Parathyroid adenoma (tissue), 2 donors: Measurements from ENCODE around the gene GSE1.

Source experiments
- H2AFZ ChIP-seq: fragments of 300-600 bp; sonication (generic); one replicate; pipeline ENCODE4 v1.7.0; 2017; ENCODE audit warnings: antibody characterized with exemption, mild to moderate bottlenecking
- H3K27ac ChIP-seq: fragments of 300-600 bp; sonication (generic); one replicate; pipeline ENCODE4 v1.7.0; 2017
- H3K27me3 ChIP-seq: fragments of 300-600 bp; sonication (generic); one replicate; pipeline ENCODE4 v1.7.0; 2017; ENCODE audit warnings: low read length; ENCODE audit not compliant: control insufficient read depth, insufficient read depth
- H3K36me3 ChIP-seq: fragments of 300-600 bp; sonication (generic); one replicate; pipeline ENCODE4 v1.7.0; 2017; ENCODE audit warnings: low read length; ENCODE audit not compliant: control insufficient read depth, insufficient read depth
- H3K4me1 ChIP-seq: fragments of 300-600 bp; sonication (generic); one replicate; pipeline ENCODE4 v1.7.0; 2017; ENCODE audit warnings: control low read depth
- H3K4me2 ChIP-seq: fragments of 300-600 bp; sonication (generic); one replicate; pipeline ENCODE4 v1.7.0; 2017; ENCODE audit warnings: low read length
- H3K4me3 ChIP-seq: fragments of 300-600 bp; sonication (generic); one replicate; pipeline ENCODE4 v1.7.0; 2017; ENCODE audit warnings: low read depth, low read length
- H3K79me2 ChIP-seq: fragments of 300-600 bp; sonication (generic); one replicate; pipeline ENCODE4 v1.7.0; 2017; ENCODE audit warnings: control low read depth
- H3K9ac ChIP-seq: fragments of 300-600 bp; sonication (generic); one replicate; pipeline ENCODE4 v1.7.0; 2017; ENCODE audit warnings: mild to moderate bottlenecking
- H3K9me3 ChIP-seq: fragments of 300-600 bp; sonication (generic); one replicate; pipeline ENCODE4 v1.7.0; 2017; ENCODE audit warnings: low read length; ENCODE audit not compliant: control insufficient read depth
- TF ChIP-seq, protein P1 (sequence below): fragments of 300-600 bp; sonication (generic); IDR thresholded peaks from one replicate; pipeline ENCODE4 v1.7.0; 2017; ENCODE audit warnings: antibody characterized with exemption, mild to moderate bottlenecking
- donor health status: primary hyperparathyroidism.

Gene GSE1

DNA sequence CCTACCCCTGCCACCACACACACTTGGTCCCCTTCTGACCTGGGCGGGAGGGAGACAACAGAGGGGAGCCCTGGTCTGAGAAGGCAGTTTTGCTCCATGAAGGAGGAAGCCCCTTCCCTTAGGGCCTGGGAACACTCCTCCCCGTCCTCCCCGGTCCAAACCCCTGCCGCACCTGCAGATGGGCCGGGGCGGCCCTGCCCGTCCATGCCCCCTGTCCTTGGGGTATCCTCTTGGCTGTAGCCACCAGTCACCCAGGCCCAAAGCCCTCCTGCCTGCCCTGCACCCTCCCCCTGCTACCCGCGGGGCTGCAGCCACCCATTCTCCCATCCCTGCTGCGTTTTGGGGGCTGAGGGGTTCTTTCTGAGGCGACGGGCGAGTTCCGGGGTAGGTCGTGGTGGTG lies 33.9 kb downstream of the GSE1 start:
- TF ChIP-seq, protein P1, sequence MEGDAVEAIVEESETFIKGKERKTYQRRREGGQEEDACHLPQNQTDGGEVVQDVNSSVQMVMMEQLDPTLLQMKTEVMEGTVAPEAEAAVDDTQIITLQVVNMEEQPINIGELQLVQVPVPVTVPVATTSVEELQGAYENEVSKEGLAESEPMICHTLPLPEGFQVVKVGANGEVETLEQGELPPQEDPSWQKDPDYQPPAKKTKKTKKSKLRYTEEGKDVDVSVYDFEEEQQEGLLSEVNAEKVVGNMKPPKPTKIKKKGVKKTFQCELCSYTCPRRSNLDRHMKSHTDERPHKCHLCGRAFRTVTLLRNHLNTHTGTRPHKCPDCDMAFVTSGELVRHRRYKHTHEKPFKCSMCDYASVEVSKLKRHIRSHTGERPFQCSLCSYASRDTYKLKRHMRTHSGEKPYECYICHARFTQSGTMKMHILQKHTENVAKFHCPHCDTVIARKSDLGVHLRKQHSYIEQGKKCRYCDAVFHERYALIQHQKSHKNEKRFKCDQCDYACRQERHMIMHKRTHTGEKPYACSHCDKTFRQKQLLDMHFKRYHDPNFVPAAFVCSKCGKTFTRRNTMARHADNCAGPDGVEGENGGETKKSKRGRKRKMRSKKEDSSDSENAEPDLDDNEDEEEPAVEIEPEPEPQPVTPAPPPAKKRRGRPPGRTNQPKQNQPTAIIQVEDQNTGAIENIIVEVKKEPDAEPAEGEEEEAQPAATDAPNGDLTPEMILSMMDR, result no peak
- H3K4me1 ChIP-seq, result peaks cover 3% of the 10 kb centered on the region
- peaks cover 30% of the 10 kb centered on the region for H3K79me2 ChIP-seq
- no peak overlapping the region for H3K4me3 ChIP-seq
- no peaks in the 10 kb centered on the region for H3K9me3 ChIP-seq
- no peaks in the 10 kb centered on the region for H3K27me3 ChIP-seq
- H2AFZ ChIP-seq, result no peak overlapping the region
- no peak overlapping the region for H3K4me2 ChIP-seq
- H3K27ac ChIP-seq, result no peak overlapping the region
- H3K36me3 ChIP-seq, result no peaks in the 10 kb centered on the region
- no peak overlapping the region for H3K9ac ChIP-seq

DNA sequence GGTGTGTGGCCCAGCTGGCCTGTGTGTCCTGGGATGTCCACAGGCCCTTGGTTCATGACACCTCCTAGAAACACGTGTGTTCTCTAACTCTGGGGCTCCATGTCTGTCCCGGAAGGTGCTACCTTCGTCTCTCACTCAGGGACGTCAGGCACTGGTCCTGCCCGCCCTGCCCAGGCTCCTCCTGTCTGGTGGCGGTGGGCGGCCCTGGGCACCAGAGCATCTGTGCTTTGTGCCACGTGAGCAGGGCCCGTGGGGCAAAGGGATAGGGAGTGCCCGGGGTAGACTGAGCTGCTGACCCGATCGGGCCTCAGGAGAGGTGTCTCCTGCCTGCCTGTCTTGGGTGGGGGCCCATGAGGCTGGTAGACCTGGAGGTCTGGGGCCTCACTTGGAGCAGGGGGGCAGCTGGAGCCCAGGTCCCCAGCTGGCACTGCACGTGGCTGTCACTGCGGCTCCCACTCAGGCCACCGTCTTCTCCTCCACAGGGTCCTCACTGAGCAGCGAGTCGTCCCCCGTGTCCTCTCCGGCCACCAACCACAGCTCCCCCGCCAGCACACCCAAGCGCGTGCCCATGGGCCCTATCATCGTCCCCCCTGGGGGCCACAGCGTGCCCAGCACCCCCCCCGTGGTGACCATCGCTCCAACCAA lies 35.1 kb downstream of the GSE1 start:
- Histone ChIP-seq H3K9me3 (no peaks in the 10 kb centered on the region), H3K79me2 (peaks cover 21% of the 10 kb centered on the region), H3K4me2 (no peak overlapping the region), H3K4me1 (peaks cover 3% of the 10 kb centered on the region), H3K27ac (no peak overlapping the region), H3K4me3 (no peak overlapping the region), H3K27me3 (no peaks in the 10 kb centered on the region), H3K36me3 (no peaks in the 10 kb centered on the region), H2AFZ (no peak overlapping the region), H3K9ac (no peak overlapping the region)
- TF ChIP-seq, protein P1, result no peak

DNA sequence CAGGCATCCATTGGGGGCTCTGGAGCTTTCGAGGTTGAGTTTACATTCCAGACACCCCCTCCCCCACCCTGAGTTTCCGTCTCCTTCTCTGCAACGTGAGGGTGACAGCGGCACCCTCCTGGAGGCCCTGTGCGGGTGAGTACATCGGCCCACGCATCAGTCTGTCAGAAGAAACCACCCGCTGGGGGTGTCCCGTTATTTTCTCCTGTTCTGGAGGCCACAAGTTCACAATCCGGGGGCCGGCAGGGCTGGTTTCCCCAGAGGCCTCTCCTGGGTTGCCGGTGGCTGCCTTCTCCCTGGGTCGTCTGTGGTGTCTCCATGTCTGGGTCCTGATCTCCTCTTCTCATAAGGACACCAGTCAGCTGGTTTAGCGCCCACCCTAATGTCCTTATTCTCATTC lies 35.7 kb downstream of the GSE1 start:
- TF ChIP-seq, protein P1, result no peak
- H3K36me3 ChIP-seq, result no peaks in the 10 kb centered on the region
- H3K79me2 ChIP-seq, result peaks cover 15% of the 10 kb centered on the region
- peaks cover 3% of the 10 kb centered on the region for H3K4me1 ChIP-seq
- H3K4me2 ChIP-seq, result no peak overlapping the region
- H3K4me3 ChIP-seq, result no peak overlapping the region
- H3K9ac ChIP-seq, result no peak overlapping the region
- no peaks in the 10 kb centered on the region for H3K9me3 ChIP-seq
- H3K27me3 ChIP-seq, result no peaks in the 10 kb centered on the region
- H3K27ac ChIP-seq, result no peak overlapping the region
- no peak overlapping the region for H2AFZ ChIP-seq

DNA sequence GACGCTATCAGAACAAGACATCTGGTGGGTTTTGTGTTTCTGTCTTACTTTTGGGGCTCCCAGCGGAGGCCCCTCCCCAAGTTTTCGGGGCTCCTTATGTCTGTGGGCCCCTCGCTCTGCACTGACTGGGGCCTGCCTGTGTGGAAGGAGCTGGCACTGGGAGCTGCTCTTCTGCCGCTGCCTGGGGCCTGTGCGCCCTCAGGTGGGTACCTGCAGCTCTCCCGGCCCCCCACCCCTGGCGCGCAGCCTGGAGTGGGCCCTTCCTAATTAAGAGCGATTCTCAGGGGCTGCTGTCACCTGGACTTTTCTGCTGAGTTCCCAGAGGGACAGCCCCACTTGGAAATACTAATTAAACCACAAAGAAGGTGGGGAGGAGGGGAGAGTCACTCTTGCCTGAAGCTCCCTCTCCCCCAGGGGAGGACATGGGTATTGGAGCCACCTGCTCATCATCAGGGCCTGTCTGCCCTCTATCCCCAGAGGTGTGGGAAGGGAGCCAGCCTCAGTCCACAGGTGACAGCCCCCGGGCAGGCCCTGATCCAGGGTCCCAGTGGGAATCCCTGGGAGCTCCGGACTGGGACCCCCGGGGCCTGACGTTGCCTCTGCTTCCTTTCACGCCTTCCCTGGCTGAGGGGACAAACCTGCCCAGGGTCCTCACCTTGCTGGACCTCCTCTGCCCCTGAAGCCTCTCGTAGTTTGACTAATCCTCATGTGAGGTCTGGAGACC lies 36.5 kb downstream of the GSE1 start:
- Histone ChIP-seq H3K9me3 (no peaks in the 10 kb centered on the region), H3K4me2 (no peak overlapping the region), H2AFZ (no peak overlapping the region), H3K79me2 (peaks cover 9% of the 10 kb centered on the region), H3K9ac (no peak overlapping the region), H3K4me3 (no peak overlapping the region), H3K27me3 (no peaks in the 10 kb centered on the region), H3K27ac (no peak overlapping the region), H3K4me1 (peaks cover 3% of the 10 kb centered on the region), H3K36me3 (no peaks in the 10 kb centered on the region)
- TF ChIP-seq, protein P1, result no peak
